Panc1 (cell line): ENCODE results near the gene JPH3. TPM values are rescaled to one million over a fixed set of nuclear protein-coding genes. Genes with fewer than 3 reads are reported as not detected.

Experiments
- ATAC-seq: fragments of 200-7000 bp; cut with Tn5 transposase; 2 replicates; pipeline ENCODE4 v1.9.1; 2020; ENCODE audit warnings: mild to moderate bottlenecking, moderate library complexity
- BruUV-seq: library from RNA; stranded (reverse); fragments of 400-500 nt; replicated peaks from 2 replicates; lab custom pipeline; 2021; lab: Mats Ljungman, UMichigan
- CTCF ChIA-PET: fragments of 300-600 bp; sonication (Branson Sonifier 250); formaldehyde crosslinking; loops from one replicate; lab custom pipeline; 2022; ENCODE audit warnings: antibody characterized with exemption; lab: Charles Lee
- POLR2A ChIA-PET: fragments of 300-600 bp; sonication (Branson Sonifier 250); formaldehyde crosslinking; loops from one replicate; lab custom pipeline; 2022; ENCODE audit warnings: antibody characterized with exemption; lab: Charles Lee
- DNase-seq: peaks from one replicate; pipeline ENCODE4 v3.0.0-alpha.2; 2010; ENCODE audit warnings: low read depth, low spot score
- H3K27ac ChIP-seq: 2 replicates; pipeline ENCODE4 v1.5.1; 2011; ENCODE audit warnings: mild to moderate bottlenecking, low read length, inconsistent platforms
- H3K27me3 ChIP-seq: fragments of 200-500 bp; sonication (Bioruptor generic); 2 replicates; pipeline ENCODE4 v1.6.0; 2014; ENCODE audit warnings: low read length, inconsistent platforms; ENCODE audit not compliant: control insufficient read depth, insufficient read depth
- H3K36me3 ChIP-seq: fragments of 200-500 bp; sonication (Bioruptor generic); 2 replicates; pipeline ENCODE4 v1.5.1; 2014; ENCODE audit warnings: inconsistent platforms, mild to moderate bottlenecking, low read length, moderate library complexity; ENCODE audit not compliant: control insufficient read depth, insufficient read depth
- H3K4me1 ChIP-seq: 2 replicates; pipeline ENCODE4 v1.5.1; 2011; ENCODE audit warnings: inconsistent platforms, mild to moderate bottlenecking, low read length, moderate library complexity; ENCODE audit not compliant: control insufficient read depth, insufficient read depth
- H3K4me3 ChIP-seq, 2 experiments: 2 replicates each; pipeline ENCODE4 v1.5.1; 2011 to 2012; ENCODE audit warnings: low read depth in 2 of 2, low read length in 2 of 2, mild to moderate bottlenecking in 2 of 2, inconsistent platforms in 1 of 2, moderate library complexity in 1 of 2
- H3K9me3 ChIP-seq: fragments of 200-500 bp; sonication (Bioruptor generic); 2 replicates; pipeline ENCODE4 v1.5.1; 2014; ENCODE audit warnings: low read depth, mild to moderate bottlenecking, inconsistent platforms, low read length, moderate library complexity; ENCODE audit not compliant: control insufficient read depth, insufficient read depth
- POLR2AphosphoS5 ChIP-seq: IDR thresholded peaks from 2 replicates; pipeline ENCODE4 v1.6.1; 2012; ENCODE audit warnings: mild to moderate bottlenecking, low read depth, low read length, moderate library complexity
- SIN3A ChIP-seq: IDR thresholded peaks from 2 replicates; pipeline ENCODE4 v1.6.1; 2012; ENCODE audit warnings: low read depth, mild to moderate bottlenecking, low read length, moderate library complexity, borderline replicate concordance; ENCODE audit not compliant: insufficient read depth
- TCF7L2 ChIP-seq: IDR thresholded peaks from 2 replicates; pipeline ENCODE4 v1.6.1; 2011; ENCODE audit warnings: mild to moderate bottlenecking, low read depth, low read length, inconsistent platforms
- in situ Hi-C: cut with HindIII; loops from 2 replicates; pipeline ENCODE4 v1.10.0; 2016; ENCODE audit warnings: low sequenced_read_pairs, low pct_unique_long_range_greater_than_20kb
- intact Hi-C: fragments of 100-400 bp; cut with micrococcal nuclease; formaldehyde crosslinking; loops from one replicate; pipeline ENCODE4 v1.10.0; 2022; ENCODE audit not compliant: unreplicated experiment
- total RNA-seq: library from RNA; stranded (reverse); gene quantifications from one replicate; pipeline ENCODE4 v1.2.1, GENCODE V29; 2021; ENCODE audit not compliant: unreplicated experiment
- TF ChIP-seq, protein P1 (sequence below), 2 experiments: IDR thresholded peaks; 2 replicates each; pipeline ENCODE4 v1.6.1; 2011 to 2012; ENCODE audit warnings: low read depth in 2 of 2, control low read depth in 1 of 2, low read length in 1 of 2, mild to moderate bottlenecking in 1 of 2, moderate library complexity in 1 of 2; ENCODE audit not compliant: insufficient read depth in 1 of 2
- TF ChIP-seq, protein P2 (sequence below): fragments of 450-650 bp; IDR thresholded peaks from 2 replicates; pipeline ENCODE4 v1.5.1; 2017; ENCODE audit warnings: mild to moderate bottlenecking

JPH3 gene
- total RNA-seq, 1 experiment from 2014 or later: 1.2 TPM

DNA sequence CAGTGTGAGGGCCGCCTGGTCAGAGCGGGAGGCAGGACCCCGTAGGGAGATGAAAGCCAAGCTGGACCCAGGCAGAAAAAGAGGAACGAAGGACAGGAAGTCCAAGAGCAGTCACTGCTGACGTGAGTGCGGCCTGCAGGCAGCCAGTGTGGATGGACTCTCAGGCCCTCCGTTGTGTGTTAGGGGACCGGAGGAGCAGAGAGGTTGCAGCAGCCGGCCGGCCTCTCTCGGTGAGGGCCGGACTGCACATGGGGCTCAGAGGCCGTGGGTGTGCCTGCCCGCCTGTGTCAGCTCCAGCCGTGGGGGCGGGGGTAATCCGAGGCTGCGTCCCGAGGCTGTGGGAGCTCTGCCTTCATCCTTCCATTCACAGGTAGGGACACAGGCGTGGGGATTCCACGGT lies 67.4 kb downstream of the JPH3 start:
- H3K27me3 ChIP-seq: no peaks in the 10 kb centered on the region
- no peaks in the 10 kb centered on the region for H3K9me3 ChIP-seq
- BruUV-seq: no TSS peak
- H3K4me3 ChIP-seq: no peak overlapping the region
- in situ Hi-C loops (no loop called here), intact Hi-C loops (no loop called here)
- ATAC-seq: no peak
- H3K4me1 ChIP-seq: no peaks in the 10 kb centered on the region
- no peak overlapping the region for H3K27ac ChIP-seq
- TF ChIP-seq SIN3A: no peak
- TF ChIP-seq, protein P1, sequence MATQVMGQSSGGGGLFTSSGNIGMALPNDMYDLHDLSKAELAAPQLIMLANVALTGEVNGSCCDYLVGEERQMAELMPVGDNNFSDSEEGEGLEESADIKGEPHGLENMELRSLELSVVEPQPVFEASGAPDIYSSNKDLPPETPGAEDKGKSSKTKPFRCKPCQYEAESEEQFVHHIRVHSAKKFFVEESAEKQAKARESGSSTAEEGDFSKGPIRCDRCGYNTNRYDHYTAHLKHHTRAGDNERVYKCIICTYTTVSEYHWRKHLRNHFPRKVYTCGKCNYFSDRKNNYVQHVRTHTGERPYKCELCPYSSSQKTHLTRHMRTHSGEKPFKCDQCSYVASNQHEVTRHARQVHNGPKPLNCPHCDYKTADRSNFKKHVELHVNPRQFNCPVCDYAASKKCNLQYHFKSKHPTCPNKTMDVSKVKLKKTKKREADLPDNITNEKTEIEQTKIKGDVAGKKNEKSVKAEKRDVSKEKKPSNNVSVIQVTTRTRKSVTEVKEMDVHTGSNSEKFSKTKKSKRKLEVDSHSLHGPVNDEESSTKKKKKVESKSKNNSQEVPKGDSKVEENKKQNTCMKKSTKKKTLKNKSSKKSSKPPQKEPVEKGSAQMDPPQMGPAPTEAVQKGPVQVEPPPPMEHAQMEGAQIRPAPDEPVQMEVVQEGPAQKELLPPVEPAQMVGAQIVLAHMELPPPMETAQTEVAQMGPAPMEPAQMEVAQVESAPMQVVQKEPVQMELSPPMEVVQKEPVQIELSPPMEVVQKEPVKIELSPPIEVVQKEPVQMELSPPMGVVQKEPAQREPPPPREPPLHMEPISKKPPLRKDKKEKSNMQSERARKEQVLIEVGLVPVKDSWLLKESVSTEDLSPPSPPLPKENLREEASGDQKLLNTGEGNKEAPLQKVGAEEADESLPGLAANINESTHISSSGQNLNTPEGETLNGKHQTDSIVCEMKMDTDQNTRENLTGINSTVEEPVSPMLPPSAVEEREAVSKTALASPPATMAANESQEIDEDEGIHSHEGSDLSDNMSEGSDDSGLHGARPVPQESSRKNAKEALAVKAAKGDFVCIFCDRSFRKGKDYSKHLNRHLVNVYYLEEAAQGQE (IDR thresholded peaks at IDR 0.05; ENCODE audit: insufficient read depth in 1 of 2, low read depth in 2 of 2, low read length in 1 of 2): no peak
- TF ChIP-seq POLR2AphosphoS5: no peak
- TF ChIP-seq, protein P2, sequence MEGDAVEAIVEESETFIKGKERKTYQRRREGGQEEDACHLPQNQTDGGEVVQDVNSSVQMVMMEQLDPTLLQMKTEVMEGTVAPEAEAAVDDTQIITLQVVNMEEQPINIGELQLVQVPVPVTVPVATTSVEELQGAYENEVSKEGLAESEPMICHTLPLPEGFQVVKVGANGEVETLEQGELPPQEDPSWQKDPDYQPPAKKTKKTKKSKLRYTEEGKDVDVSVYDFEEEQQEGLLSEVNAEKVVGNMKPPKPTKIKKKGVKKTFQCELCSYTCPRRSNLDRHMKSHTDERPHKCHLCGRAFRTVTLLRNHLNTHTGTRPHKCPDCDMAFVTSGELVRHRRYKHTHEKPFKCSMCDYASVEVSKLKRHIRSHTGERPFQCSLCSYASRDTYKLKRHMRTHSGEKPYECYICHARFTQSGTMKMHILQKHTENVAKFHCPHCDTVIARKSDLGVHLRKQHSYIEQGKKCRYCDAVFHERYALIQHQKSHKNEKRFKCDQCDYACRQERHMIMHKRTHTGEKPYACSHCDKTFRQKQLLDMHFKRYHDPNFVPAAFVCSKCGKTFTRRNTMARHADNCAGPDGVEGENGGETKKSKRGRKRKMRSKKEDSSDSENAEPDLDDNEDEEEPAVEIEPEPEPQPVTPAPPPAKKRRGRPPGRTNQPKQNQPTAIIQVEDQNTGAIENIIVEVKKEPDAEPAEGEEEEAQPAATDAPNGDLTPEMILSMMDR: no peak
- no peak for TF ChIP-seq TCF7L2
- H3K36me3 ChIP-seq: no peaks in the 10 kb centered on the region
- CTCF ChIA-PET: no interaction called here
- DNase-seq: no peak
- POLR2A ChIA-PET: no interaction called here

DNA sequence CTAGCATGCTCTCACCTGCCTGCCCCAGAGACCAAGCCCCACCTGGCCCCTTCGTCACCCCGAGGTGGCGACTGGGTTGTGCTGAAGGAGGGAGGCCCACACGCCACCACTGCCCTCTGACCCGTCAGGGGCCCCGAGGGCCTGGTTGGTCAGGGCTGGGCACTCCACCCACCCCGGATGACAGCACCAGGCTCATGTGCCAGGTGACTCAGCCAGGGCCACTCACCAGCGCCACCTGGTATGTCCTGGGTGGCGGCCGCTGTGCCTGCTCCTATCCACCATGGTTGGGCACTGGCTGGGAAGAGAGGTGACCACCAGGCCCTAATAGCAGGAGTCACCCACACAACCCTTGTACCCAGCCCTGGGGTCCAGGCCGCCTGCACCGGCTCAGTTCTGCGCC lies 68.9 kb downstream of the JPH3 start:
- H3K36me3 ChIP-seq: no peaks in the 10 kb centered on the region
- no peaks in the 10 kb centered on the region for H3K9me3 ChIP-seq
- BruUV-seq: no TSS peak
- intact Hi-C loops (no loop called here), in situ Hi-C loops (no loop called here)
- no peak overlapping the region for H3K4me3 ChIP-seq
- no peaks in the 10 kb centered on the region for H3K4me1 ChIP-seq
- ChIA-PET CTCF (no interaction called here), POLR2A (no interaction called here)
- TF ChIP-seq TCF7L2 (no peak), POLR2AphosphoS5 (no peak), SIN3A (no peak)
- TF ChIP-seq, protein P2: no peak
- TF ChIP-seq, protein P1 (IDR thresholded peaks at IDR 0.05; ENCODE audit: insufficient read depth in 1 of 2, low read depth in 2 of 2, low read length in 1 of 2): no peak
- H3K27me3 ChIP-seq: no peaks in the 10 kb centered on the region
- ATAC-seq: no peak; the same call in 1 of the 2 replicates
- H3K27ac ChIP-seq: no peak overlapping the region
- DNase-seq: no peak
